ENCODE data around the gene TRIM47.
"Not testable (repeated sequence)": the region's sequence is repeated elsewhere in the genome, so short reads cannot be mapped to it uniquely, and the experiment has no call there.

TRIM47 gene

DNA sequence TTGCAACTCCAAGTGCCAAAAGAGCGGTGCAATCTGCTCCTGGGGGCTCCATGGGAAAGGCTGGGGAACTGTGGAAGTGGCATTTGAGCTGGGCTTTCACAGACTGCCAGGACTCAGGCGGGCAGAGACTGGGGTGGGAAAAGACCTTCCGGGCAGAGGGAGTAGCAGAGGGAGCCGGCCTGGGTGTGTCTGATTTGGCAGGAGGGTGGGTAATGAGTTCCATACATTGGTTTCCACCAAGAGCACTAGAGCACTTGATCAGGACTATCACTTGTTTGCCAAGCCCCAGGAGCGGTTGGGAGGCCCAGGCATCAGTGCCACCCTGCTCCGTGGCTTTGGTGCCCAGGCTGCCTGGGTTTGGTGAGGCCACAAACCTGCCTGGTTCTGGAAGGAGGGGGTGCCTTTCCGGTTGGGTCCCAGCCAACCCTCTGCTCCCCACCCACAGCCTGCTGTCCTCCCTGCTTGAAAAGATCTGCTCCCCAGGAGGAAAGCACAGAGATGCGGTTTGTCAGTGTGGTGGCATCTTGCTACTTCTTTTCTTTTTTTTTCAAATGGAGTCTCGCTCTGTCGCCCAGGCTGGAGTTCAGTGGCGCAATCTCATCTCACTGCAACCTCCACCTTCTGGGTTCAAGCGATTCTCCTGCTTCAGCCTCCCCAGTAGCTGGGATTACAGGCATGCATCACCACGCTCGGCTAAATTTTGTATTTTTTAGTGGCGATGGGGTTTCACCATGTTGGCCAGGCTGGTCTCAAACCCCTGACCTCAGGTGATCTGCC is 3.5 kb upstream of the TRIM47 start:
- H3K4me1 Mint-ChIP-seq = peaks cover 29% of the 10 kb centered on the region
- H3K27ac Mint-ChIP-seq = peak overlapping the region in 1 of 2 donors; percentile 20
- H3K9me3 Mint-ChIP-seq = no peaks in the 10 kb centered on the region
- H3K27me3 Mint-ChIP-seq = peaks cover 9% of the 10 kb centered on the region
- H3K4me3 Mint-ChIP-seq = peak overlapping the region in 1 of 2 donors; percentile 39
- no peak for ATAC-seq
- DNase-seq = no peak

- ATAC-seq (no peak), DNase-seq (no peak)
- Mint-ChIP-seq H3K4me1 (peaks cover 45% of the 10 kb centered on the region), H3K4me3 (no peak overlapping the region), H3K27ac (no peak overlapping the region), H3K27me3 (peaks cover 9% of the 10 kb centered on the region), H3K9me3 (no peaks in the 10 kb centered on the region)
Observed at GRCh38 chr17:75880266-75880665, 1.9 kb upstream of the TRIM47 start.

DNA sequence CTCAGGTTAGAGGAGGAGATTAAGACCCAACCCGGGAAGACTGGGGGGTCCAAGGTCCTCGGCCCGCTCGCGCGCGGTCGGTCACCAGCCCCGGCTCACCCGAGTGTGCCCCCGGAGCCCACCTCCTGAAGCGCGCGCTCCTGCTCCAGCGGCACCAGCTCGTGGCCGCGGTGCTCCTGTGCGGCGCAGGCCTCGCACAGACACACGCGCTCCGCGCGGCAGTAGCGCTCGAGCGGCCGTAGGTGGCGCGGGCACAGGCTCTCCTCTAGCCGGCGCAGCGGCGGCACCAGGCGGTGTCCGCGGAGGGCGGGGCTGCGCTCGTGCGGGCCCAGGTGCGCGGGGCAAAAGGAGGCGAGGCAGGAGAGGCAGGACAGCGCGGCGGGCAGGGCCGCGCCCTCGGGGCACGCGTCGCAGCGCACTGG is 618 bp downstream of the TRIM47 start:
- peak; percentile 80 to 83 for DNase-seq

GRCh38 chr17:75876938-75877751 is 1.2 kb downstream of the TRIM47 start:
- ATAC-seq = peak; percentile 40
- DNase-seq = peak; percentile 29 to 55
- H3K4me1 Mint-ChIP-seq = peaks cover 68% of the 10 kb centered on the region
- peak overlapping the region; percentile 27 to 89 for H3K27ac Mint-ChIP-seq
- H3K27me3 Mint-ChIP-seq = peaks cover 9% of the 10 kb centered on the region
- H3K4me3 Mint-ChIP-seq = peak overlapping the region; percentile 92
- no peaks in the 10 kb centered on the region for H3K9me3 Mint-ChIP-seq

More for the DNA sequence above, 618 bp downstream of the TRIM47 start:
- Mint-ChIP-seq H3K9me3 (no peaks in the 10 kb centered on the region), H3K27me3 (peaks cover 9% of the 10 kb centered on the region), H3K27ac (peak overlapping the region; percentile 27 to 89), H3K4me1 (peaks cover 63% of the 10 kb centered on the region), H3K4me3 (peak overlapping the region; percentile 92)
- ATAC-seq = peak; percentile 81

DNA sequence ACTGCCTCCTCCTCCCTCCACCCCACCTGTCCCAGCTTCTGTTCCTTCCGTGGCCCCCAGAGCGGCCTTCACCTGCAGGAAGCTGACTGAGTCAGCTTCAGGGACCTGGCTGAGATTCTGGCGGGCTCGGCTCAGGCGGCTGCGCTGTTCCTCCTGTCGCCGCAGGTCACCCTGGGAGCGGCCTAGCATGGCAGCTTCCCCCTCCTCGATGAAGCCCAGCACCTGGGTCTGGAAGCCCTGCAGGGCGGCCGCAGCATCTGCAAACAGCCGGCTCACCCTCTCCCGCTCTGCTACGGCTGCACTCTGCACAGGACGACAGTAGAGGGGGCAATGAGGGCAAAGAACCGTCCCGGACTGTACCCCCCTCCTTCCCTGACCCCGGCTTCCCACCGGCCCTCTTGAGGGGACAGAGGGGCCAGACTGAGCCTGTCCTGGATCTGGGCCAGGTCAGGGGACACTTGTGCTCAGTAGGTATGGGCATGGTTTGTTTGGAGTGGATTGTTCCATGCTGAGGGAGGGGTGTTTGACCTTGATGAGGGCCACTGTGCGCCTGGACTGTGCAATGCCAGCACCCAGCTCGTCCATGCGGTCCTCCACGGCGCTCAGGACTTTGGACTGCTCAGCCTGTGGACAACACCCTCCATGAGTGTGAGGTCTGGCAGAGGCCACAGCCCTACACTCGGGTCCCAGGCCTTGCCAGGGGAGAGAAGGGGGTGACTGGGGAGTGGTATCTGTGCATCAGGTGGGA is 2.0 kb downstream of the TRIM47 start:
- peak; percentile 72 for ATAC-seq
- Mint-ChIP-seq H3K4me1 (peaks cover 60% of the 10 kb centered on the region), H3K9me3 (no peaks in the 10 kb centered on the region), H3K4me3 (peak overlapping the region; percentile 92), H3K27ac (peak overlapping the region; percentile 89 to 94), H3K27me3 (peaks cover 9% of the 10 kb centered on the region)
- peak; percentile 67 to 84 for DNase-seq

DNA sequence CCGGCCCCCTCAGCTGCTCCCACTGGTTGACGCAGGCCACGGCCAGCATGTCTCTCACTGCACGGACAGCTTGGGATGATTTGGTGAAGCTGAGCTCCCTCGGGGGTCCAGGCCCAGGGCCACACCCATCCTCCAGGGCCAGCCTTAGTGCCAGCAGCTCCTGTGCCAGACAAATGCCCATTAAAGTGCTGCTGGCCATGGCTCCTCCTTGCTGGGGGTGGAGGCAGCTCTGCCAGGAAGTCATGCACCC is 2.5 kb downstream of the TRIM47 start:
- no peak for ATAC-seq
- H3K27ac Mint-ChIP-seq = peak overlapping the region; percentile 89 to 94
- H3K9me3 Mint-ChIP-seq = no peaks in the 10 kb centered on the region
- H3K27me3 Mint-ChIP-seq = peaks cover 9% of the 10 kb centered on the region
- peak overlapping the region; percentile 92 for H3K4me3 Mint-ChIP-seq
- no peak for DNase-seq
- peaks cover 59% of the 10 kb centered on the region for H3K4me1 Mint-ChIP-seq

DNA sequence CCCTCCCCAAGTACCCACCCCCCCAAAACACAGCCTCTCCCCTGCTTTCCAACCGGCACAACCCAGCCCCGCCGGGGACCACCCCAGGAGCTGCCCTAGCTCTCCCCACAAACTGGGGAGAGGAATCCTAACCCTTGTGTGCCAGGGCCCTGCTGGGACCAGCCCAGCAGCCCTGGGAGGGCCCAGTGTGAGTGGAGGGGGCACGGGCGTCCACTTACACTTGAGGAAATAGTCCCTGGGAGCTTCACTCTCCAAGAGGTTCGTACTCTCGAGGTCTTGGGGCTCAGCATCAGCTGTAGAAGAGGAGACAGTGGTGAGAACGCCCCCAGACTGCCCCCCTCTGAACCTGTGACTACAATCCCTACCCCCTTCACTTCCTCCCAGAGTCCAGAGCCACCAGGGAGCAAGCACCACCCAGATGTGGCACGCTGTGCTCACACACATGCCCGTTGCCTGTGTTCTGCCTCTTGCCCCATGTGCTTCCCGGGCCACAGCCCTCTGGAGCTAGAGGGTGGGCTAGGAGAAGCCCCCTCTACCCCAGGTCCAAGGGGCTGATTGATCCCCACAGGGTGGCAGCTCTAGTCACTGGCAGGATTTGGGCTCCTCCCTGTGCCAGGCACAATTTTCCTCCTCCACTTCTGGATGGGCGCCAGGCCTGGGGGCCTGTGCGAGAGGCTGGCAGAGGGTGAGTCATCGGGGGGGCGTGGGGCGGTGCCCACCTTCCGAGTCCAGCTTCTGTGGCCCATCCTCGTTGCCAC is 3.0 kb downstream of the TRIM47 start:
- Mint-ChIP-seq H3K4me1 (peaks cover 59% of the 10 kb centered on the region), H3K27ac (peak overlapping the region in 1 of 2 donors; percentile 89), H3K9me3 (no peaks in the 10 kb centered on the region), H3K4me3 (peak overlapping the region; percentile 92), H3K27me3 (peaks cover 5% of the 10 kb centered on the region)
- ATAC-seq (no peak), DNase-seq (no peak)

- H3K27me3 Mint-ChIP-seq = no peaks in the 10 kb centered on the region
- peak overlapping the region in 1 of 2 donors; percentile 21 for H3K4me3 Mint-ChIP-seq
- peaks cover 59% of the 10 kb centered on the region for H3K4me1 Mint-ChIP-seq
- DNase-seq = no peak
- ATAC-seq = no peak
- no peaks in the 10 kb centered on the region for H3K9me3 Mint-ChIP-seq
- peak overlapping the region in 1 of 2 donors; percentile 73 for H3K27ac Mint-ChIP-seq
Observed at GRCh38 chr17:75874323-75875181, 3.8 kb downstream of the TRIM47 start.

DNA sequence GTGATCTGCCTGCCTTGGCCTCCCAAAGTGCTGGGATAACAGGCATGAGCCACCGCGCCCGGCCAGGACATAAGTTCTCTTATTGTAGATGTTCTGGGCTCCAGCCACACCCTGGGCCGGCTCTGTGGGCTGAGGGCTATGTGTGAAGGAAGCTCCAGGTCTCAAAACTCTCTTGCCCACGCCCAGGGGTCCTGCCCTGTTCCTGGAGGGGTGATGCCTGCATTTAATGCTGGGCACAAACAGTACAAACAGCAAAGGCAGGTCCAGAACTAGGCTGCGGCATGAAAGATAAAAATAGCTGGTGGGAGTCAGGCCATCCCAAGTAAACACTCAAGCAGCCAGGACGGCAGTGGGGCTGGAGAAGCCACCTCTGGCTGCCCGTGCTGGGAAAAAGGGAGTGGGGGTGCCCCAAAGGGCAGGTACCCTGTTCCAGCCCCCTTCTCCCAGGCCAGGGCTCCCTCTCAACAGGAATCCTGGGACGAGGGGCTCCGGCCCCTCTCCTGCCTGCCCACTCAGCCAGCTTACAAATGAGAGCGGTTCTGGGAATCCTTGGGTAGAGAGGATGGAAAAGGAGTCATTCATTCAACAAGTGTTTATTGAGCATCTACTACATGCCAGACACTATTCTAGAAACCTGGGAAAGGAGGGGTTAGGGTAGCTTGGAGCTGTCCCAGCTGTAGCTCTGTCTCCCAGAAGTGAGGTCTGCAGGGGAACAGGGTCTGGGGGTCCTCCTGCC is 4.6 kb downstream of the TRIM47 start:
- Mint-ChIP-seq H3K4me1 (peaks cover 54% of the 10 kb centered on the region), H3K27ac (peak overlapping the region in 1 of 2 donors; percentile 73), H3K4me3 (peak overlapping the region in 1 of 2 donors; percentile 21), H3K27me3 (no peaks in the 10 kb centered on the region), H3K9me3 (no peaks in the 10 kb centered on the region)
- ATAC-seq (no peak), DNase-seq (no peak)

- DNase-seq = no peak
- Mint-ChIP-seq H3K9me3 (no peaks in the 10 kb centered on the region), H3K27ac (peak overlapping the region; percentile 25 to 78), H3K4me1 (peaks cover 48% of the 10 kb centered on the region), H3K4me3 (no peak overlapping the region), H3K27me3 (no peaks in the 10 kb centered on the region)
- no peak for ATAC-seq
Observed at GRCh38 chr17:75872434-75873351, 5.7 kb downstream of the TRIM47 start.

DNA sequence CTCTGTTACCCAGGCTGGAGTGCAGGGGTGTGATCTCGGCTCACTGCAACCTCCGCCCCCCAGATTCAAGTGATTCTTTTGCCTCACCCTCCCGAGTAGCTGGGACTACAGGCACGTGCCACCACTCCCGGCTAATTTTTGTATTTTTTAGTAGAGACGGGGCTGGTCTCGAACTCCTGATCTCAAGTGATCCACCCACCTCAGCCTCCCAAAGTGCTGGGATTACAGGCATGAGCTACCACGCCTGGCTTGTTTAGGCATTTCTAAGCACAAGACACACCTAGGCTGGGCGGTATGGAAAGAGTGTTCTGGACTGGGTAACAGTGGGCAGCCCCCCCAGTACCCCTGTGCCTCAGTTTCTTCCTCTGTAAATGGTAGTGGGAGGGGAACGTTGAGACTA is 8.2 kb downstream of the TRIM47 start:
- peaks cover 26% of the 10 kb centered on the region for H3K4me1 Mint-ChIP-seq
- H3K27me3 Mint-ChIP-seq, H3K9me3 Mint-ChIP-seq, H3K4me3 Mint-ChIP-seq, ATAC-seq, DNase-seq, H3K27ac Mint-ChIP-seq: not testable (repeated sequence)

DNA sequence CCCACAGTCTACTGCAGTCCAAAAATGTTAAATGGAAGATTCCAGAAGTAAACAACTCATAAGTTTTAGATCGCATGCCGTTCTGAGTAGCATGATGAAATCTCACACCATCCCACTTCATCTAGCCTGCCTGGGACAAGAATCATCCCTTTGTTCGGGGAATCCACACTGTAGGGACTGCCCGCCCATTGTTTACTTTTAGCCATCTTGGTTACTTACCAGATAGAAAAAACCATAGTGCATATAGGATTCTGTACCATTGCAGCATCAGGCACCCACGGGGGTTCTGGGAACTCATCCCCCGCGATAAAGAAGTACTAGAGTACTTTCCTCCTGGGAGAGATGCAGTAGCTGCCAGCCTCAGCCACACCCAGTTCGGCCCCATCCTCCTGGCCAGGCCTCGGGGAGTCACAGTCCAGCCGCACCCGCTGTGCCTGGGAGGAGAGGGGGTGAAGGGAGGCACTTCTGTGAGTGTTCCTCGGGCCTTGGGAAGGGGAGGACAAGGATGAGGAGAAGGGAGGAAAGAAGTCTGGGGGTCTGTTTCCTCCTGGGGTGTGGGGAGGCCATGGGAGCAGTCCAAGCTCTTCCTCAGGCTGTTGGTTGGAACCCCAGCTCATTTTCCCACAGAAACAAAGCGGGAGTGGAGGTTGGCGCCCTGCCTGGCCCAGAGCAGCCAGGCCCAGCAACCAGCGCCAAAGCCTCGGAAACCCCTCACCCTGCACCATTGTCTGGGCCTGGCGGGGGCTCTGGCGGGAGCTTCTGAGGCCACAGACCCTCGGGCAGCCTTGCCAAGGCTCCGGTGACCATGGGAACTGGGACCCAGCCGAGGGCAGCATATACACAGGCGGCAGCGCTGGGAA is 8.9 kb downstream of the TRIM47 start:
- Mint-ChIP-seq H3K27me3 (no peaks in the 10 kb centered on the region), H3K4me1 (peaks cover 31% of the 10 kb centered on the region), H3K27ac (no peak overlapping the region), H3K9me3 (no peaks in the 10 kb centered on the region), H3K4me3 (no peak overlapping the region)
- DNase-seq = no peak
- ATAC-seq = no peak

Measured in stimulated activated naive CD8-positive, alpha-beta T cell treated with anti-CD3 and anti-CD28 coated beads, Interleukin-15, amount 100 ng/mL, for 72 hours (primary cell).